HEK293 (cell line): Measurements from ENCODE around the gene ODAPH.

Experiments
- CTCF ChIA-PET: fragments of 350-600 bp; formaldehyde crosslinking; extraction: SDS; loops from one replicate; lab custom pipeline; 2021; ENCODE audit warnings: antibody characterized with exemption; lab: Yijun Ruan, JAX
- POLR2A ChIA-PET: fragments of 300-600 bp; formaldehyde crosslinking; extraction: SDS; loops from one replicate; lab custom pipeline; 2020; ENCODE audit warnings: antibody characterized with exemption, inconsistent platforms; lab: Yijun Ruan, JAX
- H3K27ac ChIP-seq: fragments of 200-500 bp; sonication (Bioruptor generic); 2 replicates; pipeline ENCODE4 v1.5.1; 2014; ENCODE audit warnings: low read depth, low read length, control low read depth, inconsistent platforms; ENCODE audit errors: extremely low read depth
- H3K36me3 ChIP-seq, 2 experiments: fragments of 200-500 bp in 1 of 2; sonication (Bioruptor generic) in 1 of 2; 1 replicate in 1 of 2; 2 replicates in 1 of 2; pipeline ENCODE4 v1.5.1; 2014 to 2017; ENCODE audit warnings: inconsistent platforms in 2 of 2, low read length in 2 of 2; ENCODE audit not compliant: control insufficient read depth in 2 of 2, insufficient read depth in 1 of 2
- H3K4me1 ChIP-seq: fragments of 200-500 bp; sonication (Bioruptor generic); 2 replicates; pipeline ENCODE4 v1.5.1; 2014; ENCODE audit warnings: mild to moderate bottlenecking, low read length, inconsistent platforms; ENCODE audit not compliant: control insufficient read depth, insufficient read depth
- H3K4me3 ChIP-seq: 2 replicates; pipeline ENCODE4 v1.5.1; 2011; ENCODE audit warnings: low read depth, mild to moderate bottlenecking, control low read depth, low read length, moderate library complexity
- H3K9me3 ChIP-seq: fragments of 200-500 bp; sonication (Bioruptor generic); 2 replicates; pipeline ENCODE4 v1.5.1; 2014; ENCODE audit warnings: low read depth, low read length, inconsistent platforms; ENCODE audit not compliant: control insufficient read depth, insufficient read depth
- BCL11A ChIP-seq: fragments of 450-650 bp; formaldehyde crosslinking; IDR thresholded peaks from 2 replicates; pipeline ENCODE4 v1.5.1; 2016; ENCODE audit warnings: low read depth, missing biosample characterization, missing genetic modification characterization
- GLIS1 ChIP-seq: fragments of 450-650 bp; formaldehyde crosslinking; IDR thresholded peaks from 2 replicates; pipeline ENCODE4 v1.5.1; 2016; ENCODE audit warnings: missing biosample characterization, missing genetic modification characterization
- KLF1 ChIP-seq: fragments of 450-650 bp; formaldehyde crosslinking; IDR thresholded peaks from 2 replicates; pipeline ENCODE4 v1.5.1; 2016; ENCODE audit warnings: missing biosample characterization, missing genetic modification characterization
- ZBTB48 ChIP-seq: fragments of 450-650 bp; formaldehyde crosslinking; IDR thresholded peaks from 2 replicates; pipeline ENCODE4 v1.5.1; 2016; ENCODE audit warnings: missing biosample characterization, missing genetic modification characterization
- ZBTB7A ChIP-seq: fragments of 450-650 bp; formaldehyde crosslinking; IDR thresholded peaks from 2 replicates; pipeline ENCODE4 v1.5.1; 2016; ENCODE audit warnings: low read depth, missing biosample characterization, missing genetic modification characterization
- ZIC2 ChIP-seq: fragments of 450-650 bp; formaldehyde crosslinking; IDR thresholded peaks from 2 replicates; pipeline ENCODE4 v1.5.1; 2016; ENCODE audit warnings: missing biosample characterization, missing genetic modification characterization
- ZNF140 ChIP-seq: fragments of 450-650 bp; formaldehyde crosslinking; IDR thresholded peaks from 2 replicates; pipeline ENCODE4 v1.5.1; 2016; ENCODE audit warnings: missing biosample characterization, missing genetic modification characterization
- ZNF174 ChIP-seq: fragments of 450-650 bp; formaldehyde crosslinking; IDR thresholded peaks from 2 replicates; pipeline ENCODE4 v1.5.0; 2017; ENCODE audit warnings: missing biosample characterization, mild to moderate bottlenecking, missing genetic modification characterization
- ZNF266 ChIP-seq: fragments of 450-650 bp; formaldehyde crosslinking; IDR thresholded peaks from 2 replicates; pipeline ENCODE4 v1.5.1; 2016; ENCODE audit warnings: missing biosample characterization, missing genetic modification characterization, low read depth
- ZNF555 ChIP-seq: fragments of 450-650 bp; formaldehyde crosslinking; conservative IDR thresholded peaks from 2 replicates; pipeline ENCODE4 v1.5.1; 2017; ENCODE audit warnings: missing biosample characterization, mild to moderate bottlenecking, missing genetic modification characterization, inconsistent platforms
- ZNF629 ChIP-seq: fragments of 450-650 bp; formaldehyde crosslinking; IDR thresholded peaks from 2 replicates; pipeline ENCODE4 v1.5.1; 2017; ENCODE audit warnings: missing biosample characterization, missing genetic modification characterization
- ZNF776 ChIP-seq: fragments of 450-650 bp; formaldehyde crosslinking; IDR thresholded peaks from 2 replicates; pipeline ENCODE4 v1.5.0; 2017; ENCODE audit warnings: missing biosample characterization, missing genetic modification characterization, borderline replicate concordance
- ZSCAN23 ChIP-seq: fragments of 450-650 bp; formaldehyde crosslinking; IDR thresholded peaks from 2 replicates; pipeline ENCODE4 v1.5.1; 2016; ENCODE audit warnings: missing biosample characterization, missing genetic modification characterization
- TF ChIP-seq, protein P1 (sequence below): fragments of 450-650 bp; formaldehyde crosslinking; IDR thresholded peaks from 2 replicates; pipeline ENCODE4 v1.5.1; 2017; ENCODE audit warnings: missing biosample characterization, missing genetic modification characterization
- TF ChIP-seq, protein P2 (sequence below): fragments of 450-650 bp; formaldehyde crosslinking; conservative IDR thresholded peaks from 2 replicates; pipeline ENCODE4 v1.5.1; 2016; ENCODE audit warnings: low read depth, missing biosample characterization, missing genetic modification characterization
- TF ChIP-seq, protein P3 (sequence below): fragments of 450-650 bp; formaldehyde crosslinking; IDR thresholded peaks from 2 replicates; pipeline ENCODE4 v1.5.1; 2017; ENCODE audit warnings: missing biosample characterization, missing genetic modification characterization

The ODAPH gene

DNA sequence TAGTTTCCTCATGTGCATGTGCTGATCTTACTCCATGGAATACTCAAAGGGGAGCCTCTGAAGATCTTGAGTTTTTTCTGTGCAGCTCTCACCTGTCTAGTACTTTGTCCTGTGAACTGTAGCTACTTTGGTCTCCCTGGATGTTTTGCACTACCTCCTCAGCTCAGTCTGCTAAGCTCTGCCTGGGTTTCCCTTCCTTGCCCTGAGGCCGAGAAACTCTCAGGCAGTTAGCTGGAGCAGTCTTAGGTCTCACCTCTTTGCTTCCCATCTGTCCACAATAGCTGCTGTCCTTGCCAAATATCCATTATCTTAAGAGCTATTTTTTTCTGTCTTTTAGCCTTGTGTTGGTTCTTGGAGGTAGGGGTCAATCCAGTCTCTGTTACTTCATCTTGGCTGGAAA, 30.0 kb upstream of the ODAPH start:
- POLR2A ChIA-PET = interaction anchor here (1.0 kb wide), 1 partner anchor 12 kb away, joined by 3 read pairs; the partner anchor contains the start of genes RCHY1 and THAP6
- peaks cover 6 to 73% of the 10 kb centered on the region in 2 experiments for H3K36me3 ChIP-seq

DNA sequence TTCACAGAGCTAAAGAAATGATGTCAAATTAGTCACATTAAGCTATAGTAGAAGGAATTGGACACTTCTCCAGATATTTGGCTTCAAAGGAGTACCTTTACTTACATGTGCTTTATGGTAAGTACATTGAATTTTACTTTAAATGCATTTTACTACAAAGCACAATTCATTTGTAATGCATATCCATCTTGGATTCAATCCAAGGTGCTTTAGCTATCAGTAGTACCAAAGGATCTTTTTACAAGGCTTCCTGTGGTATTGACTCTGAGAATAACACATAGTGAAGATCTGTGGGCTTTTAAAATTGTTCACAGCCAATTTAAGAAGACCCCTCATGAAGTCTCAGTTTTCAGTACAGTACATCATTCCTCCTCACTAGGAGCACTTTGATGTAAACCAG, 28.4 kb upstream of the ODAPH start:
- no peak overlapping the region for H3K27ac ChIP-seq
- H3K4me3 ChIP-seq = no peak overlapping the region
- no peaks in the 10 kb centered on the region for H3K9me3 ChIP-seq
- H3K36me3 ChIP-seq = peaks cover 0 to 75% of the 10 kb centered on the region in 2 experiments; a peak in 2 of 3 replicates
- TF ChIP-seq, protein P1, sequence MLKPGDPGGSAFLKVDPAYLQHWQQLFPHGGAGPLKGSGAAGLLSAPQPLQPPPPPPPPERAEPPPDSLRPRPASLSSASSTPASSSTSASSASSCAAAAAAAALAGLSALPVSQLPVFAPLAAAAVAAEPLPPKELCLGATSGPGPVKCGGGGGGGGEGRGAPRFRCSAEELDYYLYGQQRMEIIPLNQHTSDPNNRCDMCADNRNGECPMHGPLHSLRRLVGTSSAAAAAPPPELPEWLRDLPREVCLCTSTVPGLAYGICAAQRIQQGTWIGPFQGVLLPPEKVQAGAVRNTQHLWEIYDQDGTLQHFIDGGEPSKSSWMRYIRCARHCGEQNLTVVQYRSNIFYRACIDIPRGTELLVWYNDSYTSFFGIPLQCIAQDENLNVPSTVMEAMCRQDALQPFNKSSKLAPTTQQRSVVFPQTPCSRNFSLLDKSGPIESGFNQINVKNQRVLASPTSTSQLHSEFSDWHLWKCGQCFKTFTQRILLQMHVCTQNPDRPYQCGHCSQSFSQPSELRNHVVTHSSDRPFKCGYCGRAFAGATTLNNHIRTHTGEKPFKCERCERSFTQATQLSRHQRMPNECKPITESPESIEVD (tag by site-specific recombination) = peak; percentile 75
- TF ChIP-seq ZIC2 (tag by site-specific recombination) (0 out of 2 replicates have a peak, but pooled peaks have one; percentile 19), GLIS1 (tag by site-specific recombination) (peak; percentile 40; the same call in 1 of the 2 replicates), ZBTB48 (tag by site-specific recombination) (no peak), ZSCAN23 (tag by site-specific recombination) (no peak), ZNF174 (tag by site-specific recombination) (no peak), BCL11A (tag by site-specific recombination) (no peak)
- TF ChIP-seq, all 188 proteins: peak for 3
- ChIA-PET CTCF (no interaction called here), POLR2A (no interaction called here)
- H3K4me1 ChIP-seq = no peaks in the 10 kb centered on the region

More for the DNA sequence above, 30.0 kb upstream of the ODAPH start:
- Histone ChIP-seq H3K4me3 (no peak overlapping the region), H3K9me3 (no peaks in the 10 kb centered on the region), H3K27ac (no peak overlapping the region), H3K4me1 (no peaks in the 10 kb centered on the region)
- TF ChIP-seq KLF1 (no peak), ZNF555 (tag by site-specific recombination) (no peak), ZNF140 (tag by site-specific recombination) (no peak), ZNF266 (tag by site-specific recombination) (no peak), ZBTB7A (tag by site-specific recombination) (no peak), ZNF776 (tag by site-specific recombination) (no peak), ZNF629 (no peak)
- TF ChIP-seq, protein P2, sequence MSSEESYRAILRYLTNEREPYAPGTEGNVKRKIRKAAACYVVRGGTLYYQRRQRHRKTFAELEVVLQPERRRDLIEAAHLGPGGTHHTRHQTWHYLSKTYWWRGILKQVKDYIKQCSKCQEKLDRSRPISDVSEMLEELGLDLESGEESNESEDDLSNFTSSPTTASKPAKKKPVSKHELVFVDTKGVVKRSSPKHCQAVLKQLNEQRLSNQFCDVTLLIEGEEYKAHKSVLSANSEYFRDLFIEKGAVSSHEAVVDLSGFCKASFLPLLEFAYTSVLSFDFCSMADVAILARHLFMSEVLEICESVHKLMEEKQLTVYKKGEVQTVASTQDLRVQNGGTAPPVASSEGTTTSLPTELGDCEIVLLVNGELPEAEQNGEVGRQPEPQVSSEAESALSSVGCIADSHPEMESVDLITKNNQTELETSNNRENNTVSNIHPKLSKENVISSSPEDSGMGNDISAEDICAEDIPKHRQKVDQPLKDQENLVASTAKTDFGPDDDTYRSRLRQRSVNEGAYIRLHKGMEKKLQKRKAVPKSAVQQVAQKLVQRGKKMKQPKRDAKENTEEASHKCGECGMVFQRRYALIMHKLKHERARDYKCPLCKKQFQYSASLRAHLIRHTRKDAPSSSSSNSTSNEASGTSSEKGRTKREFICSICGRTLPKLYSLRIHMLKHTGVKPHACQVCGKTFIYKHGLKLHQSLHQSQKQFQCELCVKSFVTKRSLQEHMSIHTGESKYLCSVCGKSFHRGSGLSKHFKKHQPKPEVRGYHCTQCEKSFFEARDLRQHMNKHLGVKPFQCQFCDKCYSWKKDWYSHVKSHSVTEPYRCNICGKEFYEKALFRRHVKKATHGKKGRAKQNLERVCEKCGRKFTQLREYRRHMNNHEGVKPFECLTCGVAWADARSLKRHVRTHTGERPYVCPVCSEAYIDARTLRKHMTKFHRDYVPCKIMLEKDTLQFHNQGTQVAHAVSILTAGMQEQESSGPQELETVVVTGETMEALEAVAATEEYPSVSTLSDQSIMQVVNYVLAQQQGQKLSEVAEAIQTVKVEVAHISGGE (tag by site-specific recombination) = no peak
- TF ChIP-seq, protein P3, sequence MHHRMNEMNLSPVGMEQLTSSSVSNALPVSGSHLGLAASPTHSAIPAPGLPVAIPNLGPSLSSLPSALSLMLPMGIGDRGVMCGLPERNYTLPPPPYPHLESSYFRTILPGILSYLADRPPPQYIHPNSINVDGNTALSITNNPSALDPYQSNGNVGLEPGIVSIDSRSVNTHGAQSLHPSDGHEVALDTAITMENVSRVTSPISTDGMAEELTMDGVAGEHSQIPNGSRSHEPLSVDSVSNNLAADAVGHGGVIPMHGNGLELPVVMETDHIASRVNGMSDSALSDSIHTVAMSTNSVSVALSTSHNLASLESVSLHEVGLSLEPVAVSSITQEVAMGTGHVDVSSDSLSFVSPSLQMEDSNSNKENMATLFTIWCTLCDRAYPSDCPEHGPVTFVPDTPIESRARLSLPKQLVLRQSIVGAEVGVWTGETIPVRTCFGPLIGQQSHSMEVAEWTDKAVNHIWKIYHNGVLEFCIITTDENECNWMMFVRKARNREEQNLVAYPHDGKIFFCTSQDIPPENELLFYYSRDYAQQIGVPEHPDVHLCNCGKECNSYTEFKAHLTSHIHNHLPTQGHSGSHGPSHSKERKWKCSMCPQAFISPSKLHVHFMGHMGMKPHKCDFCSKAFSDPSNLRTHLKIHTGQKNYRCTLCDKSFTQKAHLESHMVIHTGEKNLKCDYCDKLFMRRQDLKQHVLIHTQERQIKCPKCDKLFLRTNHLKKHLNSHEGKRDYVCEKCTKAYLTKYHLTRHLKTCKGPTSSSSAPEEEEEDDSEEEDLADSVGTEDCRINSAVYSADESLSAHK (tag by site-specific recombination) = 0 out of 2 replicates have a peak, but pooled peaks have one; percentile 14
- CTCF ChIA-PET = interaction anchor here (0.6 kb wide), 1 partner anchor 80 kb away, joined by 3 read pairs; no protein-coding TSS in a partner anchor
